Neural progenitor cell (in vitro differentiated cells): Measurements from ENCODE around the gene TOLLIP.

Experiments used
- CTCF ChIP-seq: fragments of 200-600 bp; sonication (generic); IDR thresholded peaks from 2 replicates; pipeline ENCODE4 v1.5.1; 2017; ENCODE audit warnings: antibody characterized with exemption, mild to moderate bottlenecking
- EZH2 ChIP-seq: fragments of 200-600 bp; sonication (generic); IDR thresholded peaks from 2 replicates; pipeline ENCODE4 v1.6.1; 2017; ENCODE audit warnings: antibody characterized with exemption, mild to moderate bottlenecking, moderate library complexity
- EZH2phosphoT487 ChIP-seq: fragments of 200-600 bp; sonication (generic); IDR thresholded peaks from 2 replicates; pipeline ENCODE4 v1.6.1; 2017; ENCODE audit warnings: antibody characterized with exemption

GRCh38 chr11:1228921-1229451, 80.4 kb downstream of the TOLLIP start:
- TF ChIP-seq CTCF = no peak
- no peak for TF ChIP-seq EZH2
- TF ChIP-seq EZH2phosphoT487 = no peak
